ENCODE data around the gene PPDPF.

The PPDPF gene

GRCh38 chr20:63487781-63488241, 32.8 kb upstream of the PPDPF start:
- no peak for DNase-seq

- no peak for DNase-seq
Observed at GRCh38 chr20:63488315-63489251, 32.0 kb upstream of the PPDPF start.

GRCh38 chr20:63490416-63490815, 30.1 kb upstream of the PPDPF start:
- DNase-seq: no peak

GRCh38 chr20:63491078-63491477, 29.5 kb upstream of the PPDPF start:
- DNase-seq: no peak

- no peak for DNase-seq
Observed at GRCh38 chr20:63491635-63492230, 28.8 kb upstream of the PPDPF start.

GRCh38 chr20:63492518-63492917, 28.0 kb upstream of the PPDPF start:
- DNase-seq: no peak

GRCh38 chr20:63492982-63493381, 27.6 kb upstream of the PPDPF start:
- DNase-seq: no peak

GRCh38 chr20:63493563-63494020, 27.0 kb upstream of the PPDPF start:
- DNase-seq: no peak

GRCh38 chr20:63494084-63494419, 26.5 kb upstream of the PPDPF start:
- DNase-seq: no peak

GRCh38 chr20:63494420-63495166, 26.0 kb upstream of the PPDPF start:
- no peak for DNase-seq

GRCh38 chr20:63495167-63495720, 25.3 kb upstream of the PPDPF start:
- no peak for DNase-seq

- DNase-seq: peak; percentile 74
Observed at GRCh38 chr20:63495741-63496595, 24.6 kb upstream of the PPDPF start.

GRCh38 chr20:63496596-63497120, 23.9 kb upstream of the PPDPF start:
- DNase-seq: no peak

GRCh38 chr20:63497138-63497945, 23.2 kb upstream of the PPDPF start:
- DNase-seq: no peak

- no peak for DNase-seq
Observed at GRCh38 chr20:63497946-63498935, 22.3 kb upstream of the PPDPF start.

GRCh38 chr20:63498960-63499337, 21.6 kb upstream of the PPDPF start, which contains the start of gene EEF1A2:
TSS of gene EEF1A2 (minus strand) at chr20:63499083. CDS start at chr20:63497763, 1,320 bp downstream.
- no peak for DNase-seq

GRCh38 chr20:63499338-63499969, 21.1 kb upstream of the PPDPF start:
- no peak for DNase-seq

GRCh38 chr20:63500151-63500901, 20.2 kb upstream of the PPDPF start:
- no peak for DNase-seq

All from right forelimb (tissue), 1 donor.